SK-N-SH treated with all-trans-retinoic acid at 6 μM for 48 hours (cell line): ENCODE measurements around the gene FLNC.

Source experiments
- ATAC-seq: fragments of 200-7000 bp; cut with Tn5 transposase; 3 replicates; pipeline ENCODE4 v1.9.1; 2020; ENCODE audit warnings: mild to moderate bottlenecking, moderate library complexity
- ARNTL ChIP-seq: fragments of 450-650 bp; formaldehyde crosslinking; IDR thresholded peaks from 2 replicates; pipeline ENCODE4 v1.5.0; 2020; ENCODE audit warnings: low read depth, mild to moderate bottlenecking, moderate library complexity, borderline replicate concordance
- BACH2 ChIP-seq: fragments of 250-450 bp; sonication (Bioruptor Pico); IDR thresholded peaks from 2 replicates; pipeline ENCODE4 v1.9.0; 2021; ENCODE audit warnings: mild to moderate bottlenecking, borderline replicate concordance
- CREB5 ChIP-seq: fragments of 250-450 bp; sonication (Bioruptor Pico); IDR thresholded peaks from 2 replicates; pipeline ENCODE4 v1.5.1; 2020; ENCODE audit warnings: low read depth, mild to moderate bottlenecking, moderate library complexity
- CSDC2 ChIP-seq: fragments of 250-450 bp; sonication (Bioruptor Pico); IDR thresholded peaks from 2 replicates; pipeline ENCODE4 v1.5.0; 2020; ENCODE audit warnings: mild to moderate bottlenecking, moderate library complexity
- CSRNP3 ChIP-seq: fragments of 250-450 bp; sonication (Bioruptor Pico); IDR thresholded peaks from 2 replicates; pipeline ENCODE4 v1.5.1; 2021; ENCODE audit warnings: mild to moderate bottlenecking, moderate library complexity
- ESRRG ChIP-seq: fragments of 250-450 bp; sonication (Bioruptor Pico); IDR thresholded peaks from 2 replicates; pipeline ENCODE4 v1.6.1; 2021; ENCODE audit warnings: mild to moderate bottlenecking
- GLIS3 ChIP-seq: fragments of 250-450 bp; sonication (Bioruptor Pico); IDR thresholded peaks from 2 replicates; pipeline ENCODE4 v1.5.0; 2020; ENCODE audit warnings: mild to moderate bottlenecking, moderate library complexity
- ISL1 ChIP-seq: fragments of 250-450 bp; sonication (Bioruptor Pico); IDR thresholded peaks from 2 replicates; pipeline ENCODE4 v2.1.2; 2022; ENCODE audit warnings: mild to moderate bottlenecking, moderate library complexity
- OSR1 ChIP-seq: fragments of 250-450 bp; sonication (Bioruptor Pico); IDR thresholded peaks from 2 replicates; pipeline ENCODE4 v1.8.0; 2022; ENCODE audit warnings: moderate library complexity, mild to moderate bottlenecking, inconsistent platforms
- PATZ1 ChIP-seq: fragments of 250-450 bp; sonication (Bioruptor Pico); IDR thresholded peaks from 2 replicates; pipeline ENCODE4 v1.8.0; 2020; ENCODE audit warnings: mild to moderate bottlenecking, moderate library complexity, borderline replicate concordance
- POU6F1 ChIP-seq: fragments of 250-450 bp; sonication (Bioruptor Pico); IDR thresholded peaks from 2 replicates; pipeline ENCODE4 v1.8.0; 2021; ENCODE audit warnings: low read depth, mild to moderate bottlenecking, moderate library complexity, borderline replicate concordance
- SNAI2 ChIP-seq: fragments of 250-450 bp; sonication (Bioruptor Pico); IDR thresholded peaks from 2 replicates; pipeline ENCODE4 v1.5.0; 2020; ENCODE audit warnings: mild to moderate bottlenecking, moderate library complexity
- TCF4 ChIP-seq: fragments of 250-450 bp; sonication (Bioruptor Pico); IDR thresholded peaks from 2 replicates; pipeline ENCODE4 v1.8.0; 2021; ENCODE audit warnings: mild to moderate bottlenecking, moderate library complexity, borderline replicate concordance
- TOX ChIP-seq: fragments of 250-450 bp; sonication (Bioruptor Pico); IDR thresholded peaks from 2 replicates; pipeline ENCODE4 v1.8.0; 2021; ENCODE audit warnings: mild to moderate bottlenecking, moderate library complexity, borderline replicate concordance
- TSHZ2 ChIP-seq: fragments of 250-450 bp; sonication (Bioruptor Pico); IDR thresholded peaks from 2 replicates; pipeline ENCODE4 v1.5.0; 2020; ENCODE audit warnings: mild to moderate bottlenecking, moderate library complexity
- ZC3H10 ChIP-seq: fragments of 250-450 bp; sonication (Bioruptor Pico); IDR thresholded peaks from 2 replicates; pipeline ENCODE4 v1.5.1; 2021; ENCODE audit warnings: mild to moderate bottlenecking, moderate library complexity
- ZFP3 ChIP-seq: fragments of 250-450 bp; sonication (Bioruptor Pico); IDR thresholded peaks from 2 replicates; pipeline ENCODE4 v1.5.0; 2020; ENCODE audit warnings: mild to moderate bottlenecking, moderate library complexity
- ZNF565 ChIP-seq: fragments of 450-650 bp; formaldehyde crosslinking; conservative IDR thresholded peaks from 2 replicates; pipeline ENCODE4 v1.5.0; 2020; ENCODE audit warnings: low read depth, mild to moderate bottlenecking, moderate library complexity
- ZNF70 ChIP-seq: fragments of 450-650 bp; formaldehyde crosslinking; IDR thresholded peaks from 2 replicates; pipeline ENCODE4 v1.5.0; 2020; ENCODE audit warnings: mild to moderate bottlenecking, moderate library complexity
- ZNF8 ChIP-seq: fragments of 450-650 bp; formaldehyde crosslinking; IDR thresholded peaks from 2 replicates; pipeline ENCODE4 v1.5.0; 2020; ENCODE audit warnings: mild to moderate bottlenecking, moderate library complexity

The FLNC gene

GRCh38 chr7:128871050-128871449 lies 40.8 kb downstream of the FLNC start:
- no peak for ATAC-seq
- TF ChIP-seq ESRRG (CRISPR knock-in tag): no peak

- no peak for ATAC-seq
- TF ChIP-seq BACH2 (CRISPR knock-in tag) (no peak), ZC3H10 (CRISPR knock-in tag) (no peak), ARNTL (CRISPR knock-in tag) (no peak), TCF4 (CRISPR knock-in tag) (no peak), TOX (CRISPR knock-in tag) (no peak), CSDC2 (CRISPR knock-in tag) (no peak), PATZ1 (CRISPR knock-in tag) (no peak), OSR1 (CRISPR knock-in tag) (no peak), SNAI2 (CRISPR knock-in tag) (no peak), TSHZ2 (CRISPR knock-in tag) (no peak), ZNF70 (CRISPR knock-in tag) (no peak), POU6F1 (no peak), ESRRG (CRISPR knock-in tag) (no peak), CREB5 (no peak), ZNF565 (CRISPR knock-in tag) (no peak), ISL1 (no peak), CSRNP3 (CRISPR knock-in tag) (no peak), ZNF8 (CRISPR knock-in tag) (no peak), GLIS3 (no peak)
Measured at GRCh38 chr7:128872394-128872824, 42.2 kb downstream of the FLNC start.

GRCh38 chr7:128873234-128873633 lies 43.0 kb downstream of the FLNC start:
- no peak for ATAC-seq
- no peak for TF ChIP-seq TCF4 (CRISPR knock-in tag)
- TF ChIP-seq ISL1: no peak
- TF ChIP-seq BACH2 (CRISPR knock-in tag): no peak
- no peak for TF ChIP-seq ESRRG (CRISPR knock-in tag)
- TF ChIP-seq CSRNP3 (CRISPR knock-in tag): no peak
- no peak for TF ChIP-seq ZFP3 (CRISPR knock-in tag)
- TF ChIP-seq ZNF8 (CRISPR knock-in tag): no peak
- TF ChIP-seq CSDC2 (CRISPR knock-in tag): no peak
- TF ChIP-seq SNAI2 (CRISPR knock-in tag): no peak
- TF ChIP-seq TOX (CRISPR knock-in tag): no peak
- no peak for TF ChIP-seq ZNF70 (CRISPR knock-in tag)
- TF ChIP-seq CREB5: no peak
